ENCODE data around the gene SOX13.
A peak's percentile ranks its signal among the peaks of the same experiment; 100 is the strongest.

Gene SOX13

GRCh38 chr1:204154568-204155255 is 81.8 kb downstream of the SOX13 start:
- no peak for DNase-seq

- DNase-seq: no peak
Measured at GRCh38 chr1:204155881-204156280, 83.0 kb downstream of the SOX13 start.

- DNase-seq: no peak
Measured at GRCh38 chr1:204157962-204158361, 85.0 kb downstream of the SOX13 start.

- no peak for DNase-seq
Measured at GRCh38 chr1:204161609-204162493, 88.9 kb downstream of the SOX13 start.

- peak; percentile 62 for DNase-seq
Measured at GRCh38 chr1:204162494-204163074, 89.7 kb downstream of the SOX13 start.

- no peak for DNase-seq
Measured at GRCh38 chr1:204166219-204166618, 93.3 kb downstream of the SOX13 start, which contains the start of gene REN. REN (minus strand) TSS chr1:204166337; CDS start chr1:204166293, 44 bp downstream.

GRCh38 chr1:204167730-204168129 is 94.8 kb downstream of the SOX13 start:
- no peak for DNase-seq

- no peak for DNase-seq
Measured at GRCh38 chr1:204169858-204170257, 96.9 kb downstream of the SOX13 start.

GRCh38 chr1:204170494-204171155 is 97.7 kb downstream of the SOX13 start:
- no peak for DNase-seq

GRCh38 chr1:204171751-204172178 is 98.8 kb downstream of the SOX13 start:
- DNase-seq: peak; percentile 72

GRCh38 chr1:204172404-204173029 is 99.6 kb downstream of the SOX13 start:
- DNase-seq: no peak

GRCh38 chr1:204174958-204175357 is 102.0 kb downstream of the SOX13 start:
- DNase-seq: no peak

GRCh38 chr1:204176049-204176448 is 103.1 kb downstream of the SOX13 start:
- no peak for DNase-seq

- DNase-seq: no peak
Measured at GRCh38 chr1:204177133-204177532, 104.2 kb downstream of the SOX13 start.
